ENCODE results near the gene MYL10. TPM values are rescaled to one million over a fixed set of nuclear protein-coding genes. Genes with fewer than 3 reads are reported as not detected.
A peak's percentile ranks its signal among the peaks of the same experiment; 100 is the strongest.
"Not testable (repeated sequence)": the region's sequence is repeated elsewhere in the genome, so short reads cannot be mapped to it uniquely, and the experiment has no call there.

MYL10 gene
- total RNA-seq, 2 donors from 2014 or later: not detected

DNA sequence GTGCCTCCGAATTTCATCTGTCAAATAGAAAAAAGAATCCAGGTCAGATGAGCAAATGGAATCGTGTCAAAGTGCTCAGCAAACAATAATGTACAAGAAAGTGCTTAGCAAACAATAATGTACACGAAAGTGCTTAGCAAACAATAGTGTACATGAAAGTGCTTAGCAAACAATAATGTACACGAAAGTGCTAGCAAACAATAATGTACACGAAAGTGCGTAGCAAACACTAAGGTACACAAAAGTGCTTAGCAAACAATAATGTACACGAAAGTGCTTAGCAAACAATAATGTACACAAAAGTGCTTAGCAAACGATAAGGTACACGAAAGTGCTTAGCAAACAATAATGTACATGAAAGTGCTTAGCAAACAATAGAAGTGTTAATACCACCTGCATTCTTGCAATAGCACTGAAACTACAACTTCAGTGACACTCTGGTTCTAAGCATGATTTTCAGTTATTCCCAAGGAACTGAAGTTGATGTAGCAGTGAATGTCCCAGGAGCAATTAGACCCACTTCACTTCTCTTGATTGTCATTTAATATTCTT, 33.4 kb upstream of the MYL10 start:
- intact Hi-C loops (cut with DNase I): no loop called here
- ATAC-seq (no peak), DNase-seq (no peak)

DNA sequence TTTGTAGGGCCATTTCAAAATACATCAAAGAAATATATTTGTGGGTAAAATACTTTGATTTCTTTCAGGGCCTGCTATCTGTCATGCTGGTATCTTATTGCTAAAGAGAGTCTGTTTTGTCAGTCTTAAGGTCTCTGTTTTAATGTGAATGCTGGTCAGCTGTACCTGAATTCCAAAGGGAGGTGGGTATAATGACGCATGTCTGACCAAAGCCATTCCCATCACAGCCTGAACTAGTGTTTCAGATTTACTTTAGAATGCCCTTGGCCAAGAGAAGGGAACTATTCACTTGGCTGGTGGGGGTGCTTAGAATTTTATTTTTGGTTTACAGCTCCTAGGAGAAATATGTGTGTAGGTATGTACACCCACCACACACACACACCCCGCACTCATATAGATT, 30.6 kb upstream of the MYL10 start:
- no peak for DNase-seq
- no peak for ATAC-seq
- intact Hi-C loops (cut with DNase I): no loop called here

DNA sequence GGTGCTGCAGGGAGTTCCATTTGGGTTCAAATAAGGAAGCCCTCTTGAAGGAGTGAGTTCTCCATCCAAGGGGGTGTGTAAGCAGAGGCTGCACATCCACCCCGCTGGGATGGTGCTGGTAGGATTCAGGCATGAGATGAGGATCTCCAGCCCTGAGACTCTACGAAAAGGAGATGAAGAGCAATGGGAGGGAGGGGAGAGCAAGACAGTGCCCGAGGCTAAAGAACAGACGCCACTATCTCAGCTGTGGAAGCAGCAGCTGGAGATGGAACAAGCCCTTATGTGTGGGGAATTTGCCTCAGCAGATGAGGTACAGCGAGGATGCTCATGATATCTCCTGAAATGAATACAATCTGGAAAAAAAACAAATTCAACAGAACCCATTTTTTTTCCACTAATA, 28.1 kb upstream of the MYL10 start:
- ATAC-seq (no peak), DNase-seq (no peak)
- intact Hi-C loops (cut with DNase I): no loop called here

DNA sequence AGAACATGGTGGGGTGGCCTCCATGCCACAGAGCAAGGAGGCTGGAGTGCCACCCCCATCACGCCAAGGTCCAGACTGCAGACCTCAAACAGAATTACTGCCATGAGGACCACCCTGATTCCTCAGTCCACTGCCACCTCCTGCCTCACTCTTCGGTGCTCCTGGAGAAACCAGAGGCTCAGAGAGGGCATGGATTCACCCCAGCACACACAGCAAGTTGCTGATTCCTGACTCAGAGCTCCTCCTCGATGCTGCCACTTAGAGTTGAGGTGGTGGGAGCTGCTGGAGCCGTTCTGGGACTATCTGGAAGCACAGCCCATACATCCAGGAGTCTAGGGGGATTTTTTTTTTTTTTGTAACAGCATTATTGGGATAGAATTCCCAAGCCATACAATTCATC, 22.0 kb upstream of the MYL10 start:
- no peak for ATAC-seq
- intact Hi-C loops (cut with DNase I): no loop called here

DNA sequence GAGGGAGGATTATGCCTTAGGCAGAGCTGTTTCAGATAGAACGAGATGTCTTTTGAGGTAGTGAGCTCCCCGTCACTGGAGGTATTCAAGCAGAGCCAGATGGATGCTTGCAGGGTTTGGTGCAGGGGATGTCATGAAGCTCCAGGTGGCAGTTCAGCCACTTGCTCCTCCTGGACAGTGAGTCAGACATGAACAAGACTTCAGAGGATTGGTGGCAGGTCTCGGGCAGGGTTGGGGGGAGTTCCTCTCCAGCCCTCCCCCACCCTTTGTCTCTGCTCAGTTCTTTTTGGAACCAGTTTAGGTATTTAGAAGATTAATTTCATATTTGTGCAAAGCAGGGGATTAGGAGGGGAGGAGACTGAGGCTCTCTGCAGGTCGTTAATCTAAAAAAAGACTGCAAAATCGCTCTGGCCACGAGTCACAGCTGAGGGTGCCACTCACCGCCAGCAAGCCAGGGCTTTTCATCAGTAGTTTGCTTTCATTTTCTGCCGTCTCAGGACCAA, 21.5 kb upstream of the MYL10 start:
- DNase-seq (no peak), ATAC-seq (no peak)
- intact Hi-C loops (cut with DNase I): no loop called here

More for the DNA sequence above, 22.0 kb upstream of the MYL10 start:
- DNase-seq: no peak

DNA sequence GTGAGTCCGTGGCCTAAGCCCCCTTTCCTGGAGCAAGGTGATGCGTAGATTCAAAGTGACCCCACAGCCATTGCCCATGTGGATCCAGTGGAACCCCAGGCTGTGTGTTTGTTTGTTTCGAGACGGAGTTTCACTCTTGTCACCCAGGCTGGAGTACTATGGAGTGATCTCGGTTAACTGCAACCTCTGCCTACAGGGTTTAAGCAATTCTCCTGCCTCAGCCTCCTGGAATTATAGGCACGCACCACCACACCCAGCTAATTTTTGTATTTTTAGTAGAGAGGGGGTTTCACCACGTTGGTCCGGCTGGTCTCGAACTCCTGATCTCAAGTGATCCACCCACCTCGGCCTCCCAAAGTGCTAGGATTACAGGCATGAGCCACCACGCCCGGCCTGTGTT, 18.8 kb upstream of the MYL10 start:
- ATAC-seq; DNase-seq; intact Hi-C loops (cut with DNase I): not testable (repeated sequence)

DNA sequence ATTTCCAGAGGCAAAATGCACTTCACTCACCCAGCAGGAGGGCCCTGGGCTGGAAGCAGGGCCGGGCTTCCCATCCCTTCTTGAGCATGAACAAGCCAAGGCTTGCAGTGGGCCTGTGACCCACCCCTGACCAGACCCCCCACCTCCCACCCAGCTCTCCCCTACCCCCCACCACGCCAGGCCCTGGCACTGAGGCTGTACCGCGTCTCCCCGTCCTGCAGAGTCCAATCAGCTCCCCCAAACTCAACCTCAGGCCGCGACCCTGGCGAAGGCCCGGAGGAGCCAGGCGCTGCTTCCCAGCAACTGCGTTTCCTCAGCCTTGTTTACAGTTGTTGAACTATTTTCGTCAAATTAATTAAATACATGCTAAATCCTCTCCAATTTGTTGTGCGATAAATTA, 16.9 kb upstream of the MYL10 start:
- intact Hi-C loops (cut with DNase I): no loop called here
- no peak for DNase-seq
- ATAC-seq: no peak

DNA sequence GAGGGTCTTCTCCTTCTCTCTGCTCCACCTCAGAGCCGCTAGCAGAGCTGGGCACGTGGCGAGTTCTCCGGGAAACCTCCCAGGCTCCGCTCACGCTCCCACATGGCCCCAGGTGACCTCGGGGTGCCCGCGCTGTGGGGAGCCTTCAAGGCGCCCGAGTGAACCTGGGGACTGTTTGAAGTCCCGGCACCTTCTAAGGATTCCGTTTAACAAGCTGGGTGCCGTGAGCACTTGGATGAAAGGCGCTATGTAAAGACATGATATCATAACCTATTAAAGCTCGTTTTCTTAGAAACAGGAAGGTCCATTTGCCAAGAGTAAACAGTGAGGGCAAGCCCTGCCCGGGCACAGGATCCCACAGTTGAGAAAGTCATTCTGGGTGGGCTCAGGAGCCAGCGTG, 15.8 kb upstream of the MYL10 start:
- ATAC-seq: no peak
- DNase-seq: no peak
- intact Hi-C loops (cut with DNase I): no loop called here

DNA sequence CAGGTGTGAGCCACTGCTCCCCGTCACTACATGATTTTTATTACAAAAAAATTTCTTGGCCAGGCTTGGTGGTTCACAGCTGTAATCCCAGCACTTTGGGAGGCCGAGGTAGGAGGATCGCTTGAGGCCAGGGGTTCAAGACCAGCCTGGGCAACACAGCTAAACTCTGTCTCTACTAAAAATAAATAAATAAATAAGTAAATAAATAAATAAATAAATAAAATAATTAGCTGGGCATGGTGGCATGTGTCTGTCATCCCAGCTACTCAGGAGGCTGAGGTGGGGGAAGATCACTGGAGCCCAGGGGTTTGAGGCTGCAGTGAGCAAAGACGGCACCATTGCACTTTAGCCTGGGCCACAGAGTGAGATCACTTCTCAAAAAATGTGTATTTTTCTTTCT, 10.0 kb upstream of the MYL10 start:
- intact Hi-C loops (cut with DNase I); ATAC-seq; DNase-seq: not testable (repeated sequence)

DNA sequence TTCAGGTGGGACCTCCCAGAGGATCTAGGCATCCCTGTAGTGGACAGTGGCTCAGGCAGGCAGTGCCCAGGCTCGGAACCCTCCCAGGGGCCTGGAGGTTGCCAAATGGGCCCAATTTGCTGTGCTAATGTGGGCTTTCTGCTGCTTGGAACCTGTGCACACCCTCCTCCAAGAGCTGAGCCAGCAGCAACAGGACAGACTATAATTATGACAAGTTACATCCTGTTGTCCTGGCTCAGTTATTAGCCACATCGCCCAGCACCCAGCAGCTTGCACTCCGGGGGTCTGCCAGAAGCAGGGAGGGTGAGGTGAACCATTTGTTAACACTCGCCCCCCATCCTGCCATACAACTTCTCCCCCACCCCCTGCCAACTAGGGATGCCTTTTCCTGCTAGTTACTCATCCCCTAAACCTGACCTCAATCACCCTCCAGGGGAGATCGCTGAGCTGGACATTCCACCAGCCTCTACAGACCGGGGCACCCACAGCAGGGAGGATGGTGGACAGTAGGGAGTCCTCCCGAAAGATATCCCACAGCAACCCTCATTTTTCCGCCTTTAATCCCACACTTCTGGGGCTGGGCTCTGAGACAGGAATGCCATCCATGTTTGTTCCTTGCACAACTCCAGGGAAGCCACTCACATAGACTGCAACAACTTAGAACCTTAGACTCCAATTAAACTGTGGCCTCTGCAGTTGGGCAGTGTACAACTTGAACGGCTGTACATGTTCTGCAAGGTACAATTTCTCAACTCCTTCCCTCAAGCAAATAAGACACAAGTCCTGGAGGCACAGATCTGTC, 7.9 kb upstream of the MYL10 start:
- intact Hi-C loops (cut with DNase I): no loop called here
- ATAC-seq: no peak
- DNase-seq: no peak

DNA sequence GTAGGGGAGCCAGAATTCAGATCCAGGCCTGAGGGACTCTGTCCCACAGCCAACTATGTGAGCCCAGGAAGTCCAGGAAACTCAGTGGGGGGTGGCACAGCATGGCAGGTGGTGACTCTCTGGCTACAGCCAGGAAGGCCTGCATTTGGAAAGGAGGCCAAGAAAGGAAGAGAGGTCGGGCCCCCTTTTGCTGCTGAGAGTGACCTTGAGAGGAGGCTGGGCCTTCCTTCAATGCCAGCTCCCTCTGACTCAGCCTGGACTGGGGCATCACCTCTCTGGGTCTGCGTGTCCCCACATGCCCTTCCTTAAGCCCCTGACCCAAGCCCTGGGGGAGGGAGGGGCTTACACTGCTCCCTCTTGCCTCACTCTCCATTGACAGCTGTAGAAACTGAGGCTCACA, 6.4 kb upstream of the MYL10 start:
- DNase-seq: no peak
- intact Hi-C loops (cut with DNase I): no loop called here
- no peak for ATAC-seq

DNA sequence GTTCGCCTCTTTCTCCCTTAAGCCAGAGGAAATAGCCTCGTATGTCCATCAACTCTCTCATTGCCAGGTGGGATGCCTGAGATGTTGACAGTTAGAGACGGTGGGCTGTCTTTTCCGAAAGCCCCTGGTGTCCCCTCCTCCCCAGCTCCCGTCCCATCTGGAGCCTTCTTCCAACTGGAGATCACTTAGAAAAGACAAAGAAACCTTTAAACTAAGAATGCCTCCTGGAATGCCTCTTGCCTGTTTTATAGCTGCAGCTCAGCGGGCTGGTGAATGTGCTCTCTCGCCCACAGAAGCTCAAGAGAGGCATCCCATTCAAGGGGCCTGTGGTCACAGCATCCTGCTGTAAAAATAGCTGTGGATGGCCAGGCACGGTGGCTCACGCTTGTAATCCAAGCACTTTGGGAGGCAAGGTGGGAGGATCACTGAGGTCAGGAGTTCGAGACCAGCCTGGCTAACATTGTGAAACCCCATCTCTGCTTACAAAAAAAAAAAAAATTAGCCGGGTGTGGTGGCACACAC, 5.2 kb upstream of the MYL10 start:
- DNase-seq (no peak), ATAC-seq (no peak)
- intact Hi-C loops (cut with DNase I): no loop called here

DNA sequence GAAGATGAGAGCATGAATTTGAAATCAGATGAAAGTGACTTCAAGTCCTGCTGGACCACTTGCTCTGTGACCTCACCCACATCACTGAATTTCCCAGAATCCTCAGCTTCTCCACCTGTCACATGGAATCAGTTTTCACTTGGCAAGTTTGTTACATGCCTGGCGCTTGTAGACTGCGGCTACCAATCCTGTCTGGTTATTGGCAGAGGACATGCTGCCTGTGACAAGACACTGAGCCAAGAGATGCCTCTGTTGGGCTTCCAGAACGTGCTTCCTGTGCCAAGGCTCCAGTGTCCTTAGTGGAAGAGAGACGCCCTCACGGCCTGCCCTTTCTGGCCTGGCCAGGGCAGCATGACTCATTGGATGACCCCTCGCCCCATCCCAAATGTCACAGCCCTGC, 4.4 kb upstream of the MYL10 start:
- DNase-seq (no peak), ATAC-seq (peak; percentile 49 to 64)
- intact Hi-C loops (cut with DNase I): no loop called here

DNA sequence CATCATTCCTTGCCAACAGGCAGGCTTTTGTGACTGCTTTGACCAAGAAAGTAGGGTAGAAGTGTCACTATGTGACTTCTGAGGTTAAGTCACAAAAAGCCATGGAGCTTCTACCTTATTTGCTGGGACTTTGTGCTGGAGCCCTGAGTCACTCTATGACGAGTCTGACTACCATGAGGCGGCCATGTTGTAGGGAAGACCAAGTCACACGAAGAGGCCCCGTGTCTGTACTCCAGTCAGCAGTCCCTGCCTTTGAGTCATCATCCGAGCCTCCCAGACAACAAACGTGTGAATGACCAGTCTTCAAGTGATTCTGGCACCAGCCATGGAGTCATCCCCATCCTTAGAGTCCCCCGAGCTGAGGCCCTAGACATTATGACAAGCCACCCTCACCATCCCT, 3.5 kb upstream of the MYL10 start:
- DNase-seq (no peak), ATAC-seq (no peak)
- intact Hi-C loops (cut with DNase I): no loop called here

DNA sequence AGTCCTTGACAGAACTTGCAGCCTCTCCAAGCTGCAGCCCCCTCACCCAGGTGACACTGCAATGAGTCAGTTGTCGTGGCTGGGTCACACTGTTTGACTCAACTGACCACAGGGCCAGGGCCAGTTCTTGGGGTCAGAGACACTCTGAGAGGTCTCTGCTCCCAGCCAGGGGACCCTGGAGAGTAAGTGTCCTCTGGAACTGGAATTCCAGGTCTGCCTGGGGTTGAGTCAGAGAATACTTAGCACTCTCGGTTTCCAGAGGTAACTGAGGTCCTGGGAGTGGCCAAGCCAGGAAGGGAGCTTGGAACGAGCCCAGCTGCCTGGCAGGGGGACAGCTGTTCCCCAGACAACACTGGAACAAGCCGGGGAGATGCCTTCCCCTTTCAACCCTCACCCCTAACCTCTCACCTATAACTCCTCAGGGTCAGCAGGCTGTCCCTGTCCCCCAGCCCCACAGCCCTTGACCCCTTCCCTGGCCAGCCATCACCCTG, 2.2 kb upstream of the MYL10 start:
- DNase-seq (peak; percentile 43), ATAC-seq (peak; percentile 16 to 17)
- intact Hi-C loops (cut with DNase I): no loop called here

DNA sequence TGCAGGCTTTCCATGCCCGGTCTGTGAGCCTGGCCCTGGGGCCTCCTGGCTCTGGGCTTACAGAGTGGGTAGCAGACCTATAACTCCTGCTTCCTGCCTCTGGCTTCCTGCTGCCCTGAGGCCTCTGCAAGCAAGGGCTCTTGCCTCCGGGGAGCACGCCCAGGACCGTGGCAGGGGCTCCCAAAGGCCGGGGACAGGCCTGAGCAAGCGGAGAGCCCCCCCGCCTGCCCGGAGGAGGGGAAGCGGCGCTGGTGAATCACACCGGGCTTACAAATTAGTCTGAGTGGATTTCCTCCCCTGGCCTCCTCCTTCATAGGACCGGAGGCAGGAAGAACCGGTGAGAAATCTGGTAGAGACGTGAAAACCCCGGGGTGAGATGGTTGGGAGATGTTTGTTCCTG, 1.5 kb upstream of the MYL10 start:
- DNase-seq (no peak), ATAC-seq (no peak)
- intact Hi-C loops (cut with DNase I): no loop called here

DNA sequence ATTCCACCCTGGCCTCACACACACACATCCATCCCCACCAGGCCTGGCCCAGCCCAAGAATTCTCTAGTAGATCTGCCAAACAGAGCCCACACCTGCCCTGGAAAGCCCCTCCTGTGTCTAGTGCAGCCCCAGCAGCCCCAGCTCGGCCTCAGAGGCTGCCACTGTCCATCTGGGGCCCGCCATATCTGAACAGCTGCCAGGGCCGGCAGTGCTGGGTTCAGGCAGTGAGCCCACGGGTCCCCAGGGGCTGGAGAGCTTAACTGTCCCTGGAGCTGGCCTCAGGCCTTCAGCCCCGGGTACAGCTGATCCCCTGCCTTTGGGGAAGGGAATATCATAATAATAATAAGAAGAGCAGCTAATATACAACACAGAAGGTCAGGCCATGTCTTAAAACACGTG, 574 bp downstream of the MYL10 start:
- no peak for DNase-seq
- no peak for ATAC-seq
- intact Hi-C loops (cut with DNase I): no loop called here

DNA sequence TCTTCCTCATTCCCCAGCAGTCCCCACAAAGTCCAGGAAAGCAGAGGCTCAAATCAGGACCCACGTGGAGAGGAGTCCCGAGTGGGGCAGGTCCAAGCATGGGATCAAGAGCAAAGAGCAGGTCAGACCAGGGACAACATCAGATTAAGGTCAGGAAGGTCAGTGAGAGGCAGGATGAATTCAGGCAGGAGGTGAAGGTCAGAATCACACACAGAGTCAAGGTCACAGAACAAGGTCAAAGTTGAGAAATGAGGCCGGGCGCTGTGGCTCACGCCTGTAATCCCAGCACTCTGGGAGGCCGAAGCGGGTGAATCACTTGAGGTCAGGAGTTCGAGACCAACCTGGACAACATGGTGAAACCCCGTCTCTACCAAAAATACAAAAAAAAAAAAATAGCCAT, 2.3 kb downstream of the MYL10 start:
- ATAC-seq: no peak
- intact Hi-C loops (cut with DNase I): no loop called here
- DNase-seq: no peak

DNA sequence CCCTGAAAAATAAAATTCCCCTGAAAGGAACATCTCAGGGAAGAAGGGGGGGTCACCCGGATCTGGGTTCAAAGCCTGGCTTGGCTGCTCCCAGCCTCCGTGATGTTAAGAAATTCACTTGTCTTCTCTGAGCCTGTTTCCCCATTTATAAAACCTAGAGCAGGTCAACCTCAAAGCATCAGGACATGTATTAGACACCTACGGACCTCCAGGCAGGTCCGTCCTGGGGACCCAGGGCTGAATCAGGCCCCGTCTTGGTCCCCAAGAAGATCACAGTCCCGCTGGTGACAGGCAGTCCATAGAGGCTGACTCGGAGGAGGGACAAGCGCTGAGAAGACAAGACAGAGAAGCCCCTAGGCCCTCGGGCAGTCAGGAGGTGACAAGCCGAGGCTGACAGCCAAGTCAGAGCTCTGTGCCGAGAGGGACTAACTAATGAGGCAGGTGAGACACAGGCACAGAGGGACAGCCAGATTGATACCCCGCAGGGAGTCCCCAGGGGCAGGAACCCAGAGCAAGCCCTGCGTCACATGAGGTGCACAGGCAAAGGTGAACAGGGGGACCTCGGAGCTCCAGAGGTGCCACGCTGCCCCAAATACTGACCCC, 2.9 kb downstream of the MYL10 start:
- ATAC-seq: no peak
- DNase-seq: no peak
- intact Hi-C loops (cut with DNase I): no loop called here

DNA sequence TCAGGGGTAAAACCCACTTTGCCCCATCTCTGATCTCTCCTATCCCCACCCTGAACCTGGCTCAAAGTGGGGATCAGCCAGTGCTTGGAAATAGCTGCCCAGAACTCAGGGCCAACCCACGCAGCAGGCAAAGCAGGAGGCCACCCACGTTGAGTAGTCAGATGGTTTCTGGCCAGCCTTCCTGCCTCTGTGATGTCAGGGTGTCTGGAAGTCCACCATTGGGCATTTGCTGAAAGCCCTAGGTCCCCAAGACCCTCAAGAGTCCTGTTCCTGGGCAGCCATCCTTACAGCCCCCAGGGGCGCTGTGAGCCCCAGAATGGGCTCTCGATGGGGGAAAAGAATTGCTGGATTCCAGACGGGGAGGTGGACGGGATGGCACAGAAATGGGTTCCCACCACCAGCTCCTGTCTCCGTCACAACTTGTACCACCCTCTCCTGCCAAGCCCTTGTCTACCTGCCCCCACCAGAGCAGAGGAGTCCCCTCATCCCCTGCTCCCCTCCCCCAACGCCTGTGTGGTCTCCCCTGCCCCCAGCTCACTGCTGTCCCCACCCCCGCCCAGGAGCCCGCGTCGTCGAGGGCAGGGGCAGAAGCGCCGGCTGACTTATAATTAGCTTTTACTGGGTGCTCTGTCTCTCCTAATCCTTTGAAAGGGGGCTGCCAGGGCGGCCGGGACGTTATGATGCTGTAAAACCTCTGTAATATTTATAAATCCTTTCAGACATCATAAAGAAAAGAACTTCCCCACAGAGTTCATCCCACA, 3.9 kb downstream of the MYL10 start:
- ATAC-seq (no peak), DNase-seq (no peak)
- intact Hi-C loops (cut with DNase I): no loop called here

All from left cardiac atrium (tissue), 4 donors.